Renal cortex interstitium (tissue), 15 donors: ENCODE measurements around the gene HTT. TPM values are rescaled to one million over a fixed set of nuclear protein-coding genes. Genes with fewer than 3 reads are reported as not detected.

Experiments used
- DNase-seq, 11 donors: peaks; one replicate each; pipeline ENCODE4 v3.0.0-alpha.2; 2013; ENCODE audit warnings: low read depth in 9 of 11, low spot score in 4 of 11; ENCODE audit errors: extremely low read depth in 1 of 11
- long read RNA-seq, 16 experiments: transcript quantifications; one replicate each; lab custom pipeline, GENCODE V29; 2026
- polyA plus RNA-seq, 3 donors: library from polyadenylated mRNA; unstranded; fragments of 120-200 nt; gene quantifications; one replicate each; pipeline ENCODE4 v1.2.1, GENCODE V29; 2013; ENCODE audit not compliant: insufficient read length in 3 of 3

The HTT gene
- 10 to 100 TPM; 30.8 to 38.1 (median 37.9) TPM for polyA plus RNA-seq
- long read RNA-seq, donor 1 = 0 reads
- long read RNA-seq, donor 2, partial matches to known transcripts = 0 of 1 reads
- long read RNA-seq, donor 2, other reads (novel, unspliced or antisense) = 0 of 1 reads
- long read RNA-seq, donor 3, partial matches to known transcripts = 6 of 7 reads
- long read RNA-seq, donor 3, other reads (novel, unspliced or antisense) = 0 of 7 reads
- long read RNA-seq, donor 4 = 0 reads
- long read RNA-seq, donor 5 = 0 reads
- long read RNA-seq, donor 6, partial matches to known transcripts = 0 of 1 reads
- long read RNA-seq, donor 6, other reads (novel, unspliced or antisense) = 0 of 1 reads
- long read RNA-seq, donor 7 = 0 reads
- long read RNA-seq, donor 8 = 0 reads
- long read RNA-seq, donor 9 = 0 reads
- long read RNA-seq, donor 10 = 0 reads
- long read RNA-seq, donor 11 = 0 reads
- long read RNA-seq, donor 12 = 0 reads
- long read RNA-seq, donor 13 = 0 reads
- long read RNA-seq, donor 14 = 0 reads
- long read RNA-seq, donor 15 = 0 reads
- long read RNA-seq, donor 16 = 0 reads

DNA sequence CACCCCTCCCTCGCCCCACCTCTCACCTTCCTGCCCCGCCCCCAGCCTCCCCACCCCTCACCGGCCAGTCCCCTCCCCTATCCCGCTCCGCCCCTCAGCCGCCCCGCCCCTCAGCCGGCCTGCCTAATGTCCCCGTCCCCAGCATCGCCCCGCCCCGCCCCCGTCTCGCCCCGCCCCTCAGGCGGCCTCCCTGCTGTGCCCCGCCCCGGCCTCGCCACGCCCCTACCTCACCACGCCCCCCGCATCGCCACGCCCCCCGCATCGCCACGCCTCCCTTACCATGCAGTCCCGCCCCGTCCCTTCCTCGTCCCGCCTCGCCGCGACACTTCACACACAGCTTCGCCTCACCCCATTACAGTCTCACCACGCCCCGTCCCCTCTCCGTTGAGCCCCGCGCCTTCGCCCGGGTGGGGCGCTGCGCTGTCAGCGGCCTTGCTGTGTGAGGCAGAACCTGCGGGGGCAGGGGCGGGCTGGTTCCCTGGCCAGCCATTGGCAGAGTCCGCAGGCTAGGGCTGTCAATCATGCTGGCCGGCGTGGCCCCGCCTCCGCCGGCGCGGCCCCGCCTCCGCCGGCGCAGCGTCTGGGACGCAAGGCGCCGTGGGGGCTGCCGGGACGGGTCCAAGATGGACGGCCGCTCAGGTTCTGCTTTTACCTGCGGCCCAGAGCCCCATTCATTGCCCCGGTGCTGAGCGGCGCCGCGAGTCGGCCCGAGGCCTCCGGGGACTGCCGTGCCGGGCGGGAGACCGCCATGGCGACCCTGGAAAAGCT is at the start of gene HTT, which contains the start of gene HTT-AS:
TSS of gene HTT (plus strand) at position 604 of the 768 bp plus-strand sequence. CDS start at position 749, 145 bp downstream.
TSS of gene HTT-AS (minus strand) at position 461 of the 768 bp plus-strand sequence.
- peak; percentile 89 to 96 (median 92) for DNase-seq

DNA sequence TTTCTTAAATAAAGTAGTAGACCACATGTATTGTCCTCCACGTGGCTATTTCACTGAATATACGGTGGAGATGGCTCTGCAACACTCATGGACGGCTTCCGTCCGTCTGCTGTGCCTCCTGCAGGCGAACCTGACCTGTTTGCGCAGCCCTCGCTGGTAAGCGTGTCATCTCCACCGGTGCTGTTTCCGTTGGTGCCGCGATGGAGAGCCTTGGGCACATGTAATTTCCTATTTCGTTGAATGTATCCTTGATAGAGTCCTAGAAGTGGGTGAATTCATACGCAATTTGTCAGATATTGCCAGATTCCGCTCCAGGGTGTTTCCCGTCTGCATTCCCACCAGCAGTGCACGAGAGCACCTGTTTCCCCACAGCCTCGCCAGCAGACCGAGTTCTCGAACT is 48.6 kb upstream of the HTT start:
- no peak for DNase-seq

GRCh38 chr4:3026540-3026939 is 47.9 kb upstream of the HTT start:
- no peak for DNase-seq

DNA sequence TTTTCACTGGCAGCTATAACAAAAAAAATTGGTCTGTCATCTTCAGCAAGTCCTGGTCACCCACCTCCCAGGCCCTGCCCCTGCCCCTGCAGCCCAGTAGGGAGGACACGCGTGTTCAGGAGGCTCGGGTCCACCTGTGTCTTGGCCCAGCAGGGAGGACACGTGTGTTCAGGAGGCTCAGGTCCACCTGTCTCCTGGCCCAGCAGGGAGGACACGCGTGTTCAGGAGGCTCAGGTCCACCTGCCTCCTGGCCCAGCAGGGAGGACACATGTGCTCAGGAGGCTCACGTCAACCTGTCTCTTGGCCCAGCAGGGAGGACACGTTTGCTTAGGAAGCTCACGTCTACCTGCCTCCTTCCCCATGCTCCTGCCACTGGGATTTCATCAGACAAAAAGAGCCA is 45.0 kb upstream of the HTT start:
- no peak for DNase-seq

DNA sequence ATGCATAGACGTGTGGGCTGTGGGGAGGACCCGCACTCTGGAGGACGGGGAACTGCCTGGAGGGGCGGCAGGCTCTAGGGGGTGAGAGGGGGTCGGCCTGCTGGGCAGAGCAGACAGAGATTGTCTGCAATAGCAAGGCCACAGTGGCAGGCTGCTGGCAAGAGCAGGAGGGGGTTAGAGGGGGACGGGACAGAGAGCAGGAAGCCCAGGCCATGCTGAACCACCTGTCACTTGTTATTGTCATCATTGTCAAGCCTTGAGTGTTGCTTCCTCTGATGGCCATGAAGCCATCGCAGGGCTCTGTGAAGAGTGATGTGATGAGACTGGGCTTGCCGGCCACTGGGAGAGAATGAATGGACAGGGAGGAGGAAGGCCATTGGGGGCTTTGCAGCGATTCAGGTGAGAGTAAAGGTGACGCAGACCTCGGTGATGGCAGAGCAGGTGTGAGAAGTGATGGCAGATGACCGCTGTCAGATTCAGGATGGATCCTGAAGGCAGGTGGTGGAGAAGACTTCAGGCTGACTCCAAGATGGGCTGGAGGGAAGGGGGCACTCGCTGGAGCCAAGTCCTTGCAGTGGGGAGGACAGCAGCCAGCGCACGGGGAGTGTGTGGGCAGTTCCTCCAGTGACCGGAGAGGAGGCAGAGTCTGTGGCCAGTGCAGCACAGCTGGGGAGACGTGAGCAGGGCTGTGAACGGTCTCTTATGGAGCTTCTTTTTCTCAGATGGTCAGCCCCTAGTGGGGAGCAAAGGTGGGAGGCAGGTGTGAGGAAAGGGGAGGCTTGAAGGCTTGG is 43.7 kb upstream of the HTT start:
- DNase-seq = no peak

DNA sequence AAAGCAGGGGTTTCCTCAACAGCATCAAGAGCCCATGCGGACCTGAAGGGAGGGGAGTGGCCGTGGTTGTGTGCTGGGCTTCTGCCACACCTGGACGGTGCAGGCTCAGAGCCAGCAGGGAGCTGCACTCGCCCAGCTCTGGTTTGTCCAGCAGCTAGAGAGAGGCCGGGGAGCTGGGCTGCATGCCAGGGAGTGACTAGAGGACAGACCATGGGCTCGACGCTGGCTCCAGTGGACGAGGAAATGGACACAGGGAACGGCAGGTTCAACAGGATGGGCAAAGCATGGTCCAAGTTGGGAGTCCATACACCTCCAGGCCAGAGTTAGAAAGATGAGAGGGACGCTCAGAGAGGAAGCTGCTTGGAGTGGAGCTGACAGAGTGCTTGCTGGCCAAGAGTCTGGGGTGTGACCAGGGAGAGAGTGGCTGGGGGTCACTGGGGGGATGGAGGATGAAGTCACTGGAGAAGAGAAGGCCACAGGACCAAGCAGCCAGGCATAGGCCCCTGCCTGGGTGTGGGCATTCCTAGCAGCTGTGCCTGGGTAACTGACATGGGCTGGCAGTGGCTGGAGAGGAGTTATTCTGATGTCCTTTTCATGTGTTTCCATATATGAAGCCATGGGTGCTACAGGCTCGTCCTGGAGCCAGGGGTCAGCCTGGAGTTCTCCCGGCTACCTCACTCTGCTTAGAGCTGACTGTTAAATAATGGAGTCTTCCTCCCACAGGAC is 43.0 kb upstream of the HTT start:
- DNase-seq = no peak

GRCh38 chr4:3034231-3034630 is 40.2 kb upstream of the HTT start:
- no peak for DNase-seq

DNA sequence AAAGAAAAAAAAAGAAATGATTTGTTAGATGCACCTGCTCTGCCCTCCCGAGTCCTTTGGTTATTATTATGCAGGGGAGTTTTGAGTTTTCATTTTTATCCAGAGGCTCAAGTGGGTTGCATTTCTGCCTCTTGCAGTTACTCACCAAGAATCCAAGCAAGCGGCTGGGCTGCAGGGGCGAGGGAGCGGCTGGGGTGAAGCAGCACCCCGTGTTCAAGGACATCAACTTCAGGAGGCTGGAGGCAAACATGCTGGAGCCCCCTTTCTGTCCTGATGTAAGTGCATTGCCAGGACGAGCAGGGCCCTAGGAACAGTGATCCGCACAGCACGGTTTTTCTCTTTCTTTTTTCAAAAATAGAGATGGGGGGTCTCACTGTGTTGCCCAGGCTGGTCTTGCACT is 39.2 kb upstream of the HTT start:
- DNase-seq = no peak

GRCh38 chr4:3035674-3036073 is 38.8 kb upstream of the HTT start:
- no peak for DNase-seq

- DNase-seq = no peak
Measured at GRCh38 chr4:3036131-3036952, 38.1 kb upstream of the HTT start.

DNA sequence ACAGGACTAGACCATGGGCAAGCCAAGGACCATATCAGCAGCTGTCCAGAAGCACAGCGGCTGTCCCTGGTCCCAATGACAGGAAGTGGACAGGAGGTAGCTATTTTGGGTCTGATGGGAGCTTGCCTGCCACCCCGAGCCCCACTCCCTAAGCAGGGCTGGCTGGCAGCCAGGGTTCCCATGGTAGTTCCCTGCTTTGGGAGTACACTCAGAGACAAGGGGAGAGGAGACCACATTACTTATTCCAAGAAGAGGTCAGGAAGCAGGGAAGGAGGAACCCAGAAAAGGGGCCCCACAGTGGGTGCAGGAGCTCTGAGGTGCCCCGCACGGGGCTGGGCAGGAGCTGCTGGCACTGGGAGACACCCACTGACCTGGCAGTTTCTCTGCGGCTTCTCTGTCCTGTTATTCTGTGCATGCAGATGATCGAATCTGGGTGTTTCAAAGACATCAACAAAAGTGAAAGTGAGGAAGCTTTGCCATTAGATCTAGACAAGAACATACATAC is 36.5 kb upstream of the HTT start:
- no peak for DNase-seq

DNA sequence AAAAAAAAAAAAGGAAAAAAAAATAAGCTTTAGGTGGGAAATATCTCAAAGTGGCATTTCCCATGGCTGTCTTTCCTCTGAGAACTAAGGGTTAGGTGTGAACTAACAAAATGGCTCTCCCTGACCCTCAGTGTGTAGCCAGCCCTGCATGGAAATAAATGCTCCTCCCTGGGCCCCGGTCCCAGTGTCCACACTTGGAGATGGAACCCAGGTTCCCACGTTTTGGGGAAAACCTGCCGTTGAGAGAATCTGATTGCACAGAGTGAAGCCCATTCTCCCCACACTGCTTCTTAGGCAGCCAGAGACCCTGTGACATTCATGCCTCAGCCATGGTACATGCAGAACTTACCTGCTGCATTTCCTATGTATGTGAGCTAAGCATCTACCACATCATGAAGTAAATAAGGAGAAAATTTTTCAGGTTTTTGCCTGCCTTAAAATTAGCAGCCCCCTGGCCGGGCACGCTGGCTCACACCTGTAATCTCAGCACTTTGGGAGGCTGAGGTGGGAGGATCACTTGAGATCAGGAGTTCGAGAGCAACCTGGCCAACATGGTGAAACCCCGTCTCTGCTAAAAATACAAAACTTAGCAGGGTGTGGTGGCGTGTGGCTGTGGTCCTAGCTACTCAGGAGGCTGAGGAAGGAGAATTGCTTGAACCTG is 34.6 kb upstream of the HTT start:
- DNase-seq = no peak

GRCh38 chr4:3040452-3041191 is 33.9 kb upstream of the HTT start:
- DNase-seq = no peak

- DNase-seq = peak in 5 of 11 donors; percentile 10 to 37 (median 30)
Measured at GRCh38 chr4:3041192-3042142, 33.0 kb upstream of the HTT start.

DNA sequence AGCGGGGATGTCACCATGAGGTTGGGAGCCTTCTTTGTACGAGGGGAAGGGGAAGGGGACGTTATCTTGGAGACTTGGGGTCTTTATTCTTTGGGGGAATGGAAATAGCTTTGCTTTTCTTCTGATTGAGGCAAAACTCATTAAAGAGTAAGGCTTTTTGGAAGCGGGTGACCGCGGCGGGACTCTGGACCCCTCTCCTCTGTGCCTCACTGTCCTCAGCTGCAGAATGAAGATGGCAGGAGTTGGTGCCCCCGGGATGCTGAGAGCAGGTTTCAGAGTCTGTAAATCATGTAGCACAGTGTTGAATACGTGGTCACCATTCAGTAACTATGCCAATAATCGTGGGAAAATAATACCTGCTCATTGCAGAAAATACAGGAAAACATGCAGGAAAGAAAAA is 32.3 kb upstream of the HTT start:
- no peak for DNase-seq
